KG1 (cell line): ENCODE data around the gene AGBL4.
"Not testable (repeated sequence)": the region's sequence is repeated elsewhere in the genome, so short reads cannot be mapped to it uniquely, and the experiment has no call there.

Experiments
- DNase-seq: peaks from one replicate; lab custom pipeline; 2025; lab: John Stamatoyannopoulos, UW

Gene AGBL4

GRCh38 chr1:49306507-49307070 is 717.2 kb downstream of the AGBL4 start:
- no peak for DNase-seq

- DNase-seq = not testable (repeated sequence)
Observed at GRCh38 chr1:49302400-49302799, 721.4 kb downstream of the AGBL4 start.

GRCh38 chr1:49298304-49298703 is 725.5 kb downstream of the AGBL4 start:
- no peak for DNase-seq

- DNase-seq = no peak
Observed at GRCh38 chr1:49297783-49298182, 726.0 kb downstream of the AGBL4 start.

- DNase-seq = no peak
Observed at GRCh38 chr1:49294539-49294938, 729.2 kb downstream of the AGBL4 start.

- DNase-seq = no peak
Observed at GRCh38 chr1:49293016-49293415, 730.7 kb downstream of the AGBL4 start.

- DNase-seq = not testable (repeated sequence)
Observed at GRCh38 chr1:49257211-49258049, 766.3 kb downstream of the AGBL4 start.

GRCh38 chr1:49252917-49253316 is 770.8 kb downstream of the AGBL4 start:
- no peak for DNase-seq

- DNase-seq = no peak
Observed at GRCh38 chr1:49251019-49251784, 772.6 kb downstream of the AGBL4 start.

GRCh38 chr1:49240709-49241221 is 783.0 kb downstream of the AGBL4 start:
- no peak for DNase-seq

GRCh38 chr1:49234988-49235387 is 788.8 kb downstream of the AGBL4 start:
- DNase-seq = no peak

GRCh38 chr1:49229555-49229954 is 794.2 kb downstream of the AGBL4 start:
- no peak for DNase-seq

GRCh38 chr1:49226758-49227157 is 797.0 kb downstream of the AGBL4 start:
- DNase-seq = no peak

GRCh38 chr1:49225464-49225863 is 798.3 kb downstream of the AGBL4 start:
- no peak for DNase-seq

- no peak for DNase-seq
Observed at GRCh38 chr1:49213301-49213700, 810.5 kb downstream of the AGBL4 start.

- DNase-seq = no peak
Observed at GRCh38 chr1:49208712-49209111, 815.0 kb downstream of the AGBL4 start.

GRCh38 chr1:49204720-49205119 is 819.0 kb downstream of the AGBL4 start:
- DNase-seq = no peak

- no peak for DNase-seq
Observed at GRCh38 chr1:49200738-49201137, 823.0 kb downstream of the AGBL4 start.

- DNase-seq = no peak
Observed at GRCh38 chr1:49199564-49199963, 824.2 kb downstream of the AGBL4 start.

- DNase-seq = no peak
Observed at GRCh38 chr1:49197081-49197480, 826.7 kb downstream of the AGBL4 start.

GRCh38 chr1:49190138-49190537 is 833.6 kb downstream of the AGBL4 start:
- DNase-seq = no peak

- no peak for DNase-seq
Observed at GRCh38 chr1:49187056-49187455, 836.7 kb downstream of the AGBL4 start.
